Sigmoid colon (tissue), 7 donors: Measurements from ENCODE around the gene ADORA2B. TPM values are rescaled to one million over a fixed set of nuclear protein-coding genes. Genes with fewer than 3 reads are reported as not detected.

Experiments
- DNase-seq: peaks from one replicate; pipeline ENCODE4 v3.0.0-alpha.2; 2019
- H3K27ac ChIP-seq, 4 donors: fragments of 200-600 bp; sonication (generic); one replicate each; pipeline ENCODE4 v1.5.1; 2016 to 2019; ENCODE audit warnings: mild to moderate bottlenecking in 1 of 4
- H3K27me3 ChIP-seq, 3 donors: fragments of 200-600 bp; sonication (generic); one replicate each; pipeline ENCODE4 v1.5.1; 2019; ENCODE audit warnings: mild to moderate bottlenecking in 1 of 3
- H3K36me3 ChIP-seq, 4 donors: fragments of 200-600 bp; sonication (generic); one replicate each; pipeline ENCODE4 v1.5.1; 2016 to 2019
- H3K4me1 ChIP-seq, 4 donors: fragments of 200-600 bp; sonication (generic); one replicate each; pipeline ENCODE4 v1.5.1; 2017 to 2019
- H3K4me3 ChIP-seq, 4 donors: fragments of 200-600 bp; sonication (generic); one replicate each; pipeline ENCODE4 v1.5.1; 2017 to 2019; ENCODE audit warnings: mild to moderate bottlenecking in 2 of 4, moderate library complexity in 1 of 4
- H3K9me3 ChIP-seq, 4 donors: fragments of 200-600 bp in 3 of 4; sonication (generic) in 3 of 4; one replicate each; pipeline versions ENCODE4 v1.5.1 to v1.6.1; 2013 to 2019
- CTCF ChIP-seq, 4 experiments: fragments of 450-650 bp in 3 of 4; fragments of 200-600 bp in 1 of 4; IDR thresholded peaks; one replicate each; pipeline ENCODE4 v1.5.1; 2016 to 2019; ENCODE audit warnings: antibody characterized with exemption in 4 of 4, mild to moderate bottlenecking in 3 of 4, moderate library complexity in 2 of 4
- EP300 ChIP-seq, 4 donors: sonication (generic); formaldehyde crosslinking; IDR thresholded peaks; one replicate each; pipeline ENCODE4 v1.6.1; 2017; ENCODE audit warnings: antibody characterized with exemption in 4 of 4
- POLR2A ChIP-seq, 2 donors: fragments of 450-650 bp; IDR thresholded peaks; one replicate each; pipeline ENCODE4 v1.6.1; 2016; ENCODE audit warnings: antibody characterized with exemption in 2 of 2, mild to moderate bottlenecking in 2 of 2, moderate library complexity in 2 of 2
- POLR2AphosphoS5 ChIP-seq, 4 donors: sonication (generic); formaldehyde crosslinking; IDR thresholded peaks; one replicate each; pipeline ENCODE4 v1.6.1; 2017; ENCODE audit warnings: antibody characterized with exemption in 4 of 4
- WGBS, 2 donors: extraction: QIAGEN DNeasy Blood & Tissue Kit; methylation state at CpG; one replicate each; pipeline ENCODE4 v1.1.7; 2013; 5-methylcytosine and 5-hydroxymethylcytosine counted together
- intact Hi-C: fragments of 100-400 bp; cut with DNase I; formaldehyde crosslinking; loops from one replicate; pipeline ENCODE4 v1.15.1; 2023
- polyA plus RNA-seq, 3 donors: library from polyadenylated mRNA; stranded (reverse); fragments of 200-250 nt; gene quantifications; one replicate each; pipeline ENCODE4 v1.2.3, GENCODE V29; 2013
- total RNA-seq, 4 donors: library from RNA; depleted of rRNA; stranded (reverse); fragments of >200 nt; gene quantifications; one replicate each; pipeline ENCODE4 v1.1.0, GENCODE V29; 2016
- donor health status: healthy with polysubstance abuse.
- donor health status: Bipolar disorder and iron deficiency.
- donor health status: healthy.

ADORA2B gene
- total and polyA plus RNA-seq, 7 donors = 2.2 to 21.4 (median 5.4) TPM

GRCh38 chr17:15999974-16000827 lies 55.3 kb downstream of the ADORA2B start:
- Histone ChIP-seq H3K4me1 (peaks cover 0 to 27% (median 17%) of the 10 kb centered on the region in 4 donors), H3K4me3 (peak overlapping the region; percentile 61 to 82 (median 72)), H3K27me3 (no peaks in the 10 kb centered on the region), H3K27ac (peak overlapping the region; percentile 88 to 98 (median 96)), H3K9me3 (no peaks in the 10 kb centered on the region), H3K36me3 (peaks cover 23 to 39% (median 28%) of the 10 kb centered on the region in 4 donors)
- 1 to 2% methylated on average over 64 of the region's 64 CpGs for WGBS, 2 donors
- DNase-seq = peak; percentile 75
- intact Hi-C loops = loop anchor here (2.0 to 5.0 kb wide), 3 partner anchors 55 to 212 kb away; partner anchors contain the start of gene ADORA2B
- TF ChIP-seq POLR2A (IDR thresholded peaks at IDR 0.05) (no peak), POLR2AphosphoS5 (IDR thresholded peaks at IDR 0.05) (peak in 3 of 4 donors; percentile 4 to 12 (median 10))

- Histone ChIP-seq H3K27ac (no peak overlapping the region), H3K4me1 (peaks cover 0 to 27% (median 17%) of the 10 kb centered on the region in 4 donors), H3K27me3 (no peaks in the 10 kb centered on the region), H3K36me3 (peaks cover 28 to 51% (median 37%) of the 10 kb centered on the region in 4 donors), H3K9me3 (no peaks in the 10 kb centered on the region), H3K4me3 (peak overlapping the region in 1 of 4 donors; percentile 69)
- TF ChIP-seq POLR2A (IDR thresholded peaks at IDR 0.05) = no peak
- no peak for TF ChIP-seq POLR2AphosphoS5 (IDR thresholded peaks at IDR 0.05)
- no peak for TF ChIP-seq EP300 (IDR thresholded peaks at IDR 0.05)
- no peak for TF ChIP-seq CTCF (IDR thresholded peaks at IDR 0.05)
- DNase-seq = no peak
- intact Hi-C loops = loop anchor here (5.0 kb wide), 2 partner anchors 101 to 211 kb away; no protein-coding TSS in a partner anchor
Observed at GRCh38 chr17:16001226-16001897, 56.4 kb downstream of the ADORA2B start.

GRCh38 chr17:16002708-16003260 lies 57.9 kb downstream of the ADORA2B start:
- H3K27me3 ChIP-seq = no peaks in the 10 kb centered on the region
- H3K9me3 ChIP-seq = no peaks in the 10 kb centered on the region
- peaks cover 28 to 65% (median 48%) of the 10 kb centered on the region in 4 donors for H3K36me3 ChIP-seq
- H3K4me1 ChIP-seq = peaks cover 0 to 27% (median 17%) of the 10 kb centered on the region in 4 donors
- TF ChIP-seq POLR2AphosphoS5 (IDR thresholded peaks at IDR 0.05) (no peak), POLR2A (IDR thresholded peaks at IDR 0.05) (no peak), EP300 (IDR thresholded peaks at IDR 0.05) (no peak), CTCF (IDR thresholded peaks at IDR 0.05) (no peak)
- DNase-seq = no peak
- intact Hi-C loops = loop anchor here (5.0 kb wide), 2 partner anchors 100 to 210 kb away; no protein-coding TSS in a partner anchor
- 78 to 88% methylated on average over 2 of the region's 2 CpGs for WGBS, 2 donors
- H3K27ac ChIP-seq = no peak overlapping the region
- H3K4me3 ChIP-seq = no peak overlapping the region

GRCh38 chr17:16003841-16004240 lies 58.9 kb downstream of the ADORA2B start:
- no peak for TF ChIP-seq POLR2AphosphoS5 (IDR thresholded peaks at IDR 0.05)
- no peak for TF ChIP-seq CTCF (IDR thresholded peaks at IDR 0.05)
- Histone ChIP-seq H3K27ac (peak overlapping the region in 1 of 4 donors; percentile 14), H3K4me1 (peaks cover 0 to 17% (median 10%) of the 10 kb centered on the region in 4 donors), H3K27me3 (no peaks in the 10 kb centered on the region), H3K4me3 (no peak overlapping the region), H3K9me3 (no peaks in the 10 kb centered on the region), H3K36me3 (peaks cover 31 to 76% (median 56%) of the 10 kb centered on the region in 4 donors)
- DNase-seq = no peak
- intact Hi-C loops = loop anchor here (5.0 kb wide), 2 partner anchors 98 to 208 kb away; no protein-coding TSS in a partner anchor
- WGBS, 2 donors = 95 to 96% methylated on average over 1 of the region's 1 CpG
